NCI-H82 treated with DMSO at 0.1 percent for 48 hours (cell line): ENCODE measurements around the gene RHOXF1.
"Not testable (repeated sequence)": the region's sequence is repeated elsewhere in the genome, so short reads cannot be mapped to it uniquely, and the experiment has no call there.

Source experiments
- DNase-seq: peaks from one replicate; lab custom pipeline; 2025; ENCODE audit not compliant: unreplicated experiment; lab: John Stamatoyannopoulos, UW

The RHOXF1 gene

DNA sequence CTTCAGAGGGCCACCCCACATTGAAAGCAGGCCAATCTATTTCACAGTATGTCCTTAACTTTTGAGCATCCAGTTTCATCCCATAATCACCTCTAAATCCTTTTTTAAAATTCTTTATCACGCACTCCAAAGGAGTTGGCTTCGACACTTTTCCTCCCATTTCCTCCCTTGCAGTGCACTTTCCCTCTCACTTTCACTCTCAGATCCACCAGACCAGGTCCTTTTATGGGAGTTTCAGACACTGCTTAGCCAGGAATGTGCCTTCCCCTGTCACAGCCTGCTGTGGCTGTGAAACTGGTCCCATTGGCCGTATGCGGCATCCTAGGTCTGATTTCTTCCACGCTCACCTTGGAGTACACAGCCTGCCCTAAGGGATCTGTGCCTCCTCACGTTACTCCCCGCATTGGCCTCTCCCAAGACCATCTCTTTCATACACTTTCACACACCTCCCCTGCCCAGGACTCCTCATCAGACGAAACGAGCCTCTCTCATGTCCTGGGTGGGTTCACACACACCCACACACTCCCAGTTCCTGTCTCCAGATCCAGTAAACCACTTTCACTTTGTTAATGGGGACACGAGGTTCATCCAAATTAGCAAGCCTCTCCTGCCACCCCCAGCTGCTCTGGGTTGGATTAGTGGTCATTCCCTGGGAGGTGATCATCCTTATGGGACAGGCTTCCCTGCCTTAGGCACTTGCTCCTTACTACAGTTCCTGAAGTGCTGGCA is 28.3 kb downstream of the RHOXF1 start:
- no peak for DNase-seq

DNA sequence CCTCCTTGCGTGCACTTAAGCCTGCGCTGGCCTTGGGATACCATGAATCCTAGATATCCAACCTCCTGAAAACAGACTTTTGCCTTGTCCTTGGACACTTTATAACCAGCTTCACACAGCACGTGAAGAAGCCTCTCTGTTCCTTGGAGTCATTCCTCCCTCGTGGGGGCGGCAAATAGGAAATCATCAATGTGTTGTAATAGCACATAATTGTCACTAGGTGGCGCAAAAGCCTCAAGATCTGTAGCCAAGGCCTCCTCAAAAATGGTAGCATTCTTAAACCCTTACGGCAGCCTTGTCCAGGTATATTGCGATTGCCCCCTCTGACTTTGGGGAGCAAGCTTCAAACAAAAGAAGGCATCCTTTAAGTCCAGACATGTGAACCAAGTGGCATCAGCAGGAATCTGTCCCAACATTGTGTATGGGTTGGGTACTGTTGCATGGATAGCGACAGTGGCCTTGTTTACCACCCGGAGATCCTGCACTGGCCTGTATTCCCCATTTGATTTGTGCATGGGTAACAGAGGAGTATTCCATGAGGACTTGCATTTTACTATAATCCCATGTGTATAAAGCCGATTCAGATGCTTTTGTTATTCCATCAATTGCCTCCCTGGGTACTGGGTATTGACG is 30.0 kb downstream of the RHOXF1 start:
- not testable (repeated sequence) for DNase-seq

DNA sequence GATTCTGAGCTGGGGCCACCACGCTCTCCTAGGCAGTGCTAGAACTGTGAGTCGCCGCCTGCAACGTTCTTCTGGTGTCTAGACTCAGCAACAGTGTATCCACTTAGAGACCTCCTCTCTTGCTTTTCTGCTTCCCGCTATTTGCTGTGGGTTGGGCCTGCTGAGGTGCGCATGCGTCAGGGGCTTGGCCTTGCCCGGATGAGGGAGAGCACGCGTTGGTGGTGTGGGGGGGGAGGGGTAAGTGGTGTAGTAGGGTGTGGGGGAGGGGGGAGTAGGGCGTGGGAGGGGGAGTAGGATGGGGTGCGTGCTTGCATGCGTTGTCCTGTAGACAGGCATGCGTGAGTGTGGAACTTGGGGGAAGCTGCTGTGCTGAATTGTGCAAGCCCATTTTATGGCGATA is 38.1 kb downstream of the RHOXF1 start, which contains the start of gene RHOXF2B:
Gene RHOXF2B (minus strand): TSS at position 101 of the 400 bp plus-strand sequence. CDS start 138 bp downstream, outside the sequence.
- not testable (repeated sequence) for DNase-seq

DNA sequence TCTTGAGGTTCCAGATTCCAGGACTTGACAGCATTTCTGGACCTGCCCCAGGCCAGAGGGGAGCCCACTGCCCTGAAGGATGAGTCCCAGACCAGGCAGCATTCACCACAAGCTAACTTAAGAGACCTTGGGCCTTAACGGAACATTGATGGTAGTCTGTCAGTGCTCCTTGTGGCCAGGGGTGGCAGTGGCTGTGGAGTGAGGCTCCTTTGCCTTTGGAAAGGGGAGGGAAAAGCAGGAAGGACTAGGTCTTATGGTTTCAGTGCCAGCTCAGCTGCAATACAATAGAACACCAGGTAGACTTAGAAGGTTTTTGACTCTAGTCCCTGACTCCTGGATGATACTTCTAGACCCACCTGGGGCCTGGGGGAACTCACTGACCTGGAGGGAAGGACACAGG is 49.5 kb downstream of the RHOXF1 start:
- not testable (repeated sequence) for DNase-seq
